H9 (cell line): Measurements from ENCODE around the gene CDC14A. TPM values are rescaled to one million over a fixed set of nuclear protein-coding genes. Genes with fewer than 3 reads are reported as not detected.

ENCODE experiments used
- DNase-seq: peaks from one replicate; pipeline ENCODE4 v3.0.0-alpha.2; 2017
- H2AFZ ChIP-seq: one replicate; pipeline ENCODE4 v1.6.1; 2013; ENCODE audit warnings: mild to moderate bottlenecking, low read length, control low read depth, moderate library complexity
- H2AK5ac ChIP-seq: 2 replicates; pipeline ENCODE4 v1.6.1; 2013; ENCODE audit warnings: low read length, control low read depth, mixed read lengths; ENCODE audit not compliant: insufficient read length
- H2BK120ac ChIP-seq: one replicate; pipeline ENCODE4 v1.6.1; 2013; ENCODE audit warnings: low read depth, mild to moderate bottlenecking, low read length, control low read depth, inconsistent platforms; ENCODE audit not compliant: poor library complexity, severe bottlenecking
- H2BK12ac ChIP-seq: 2 replicates; pipeline ENCODE4 v1.6.1; 2013; ENCODE audit warnings: low read length, control low read depth, mixed read lengths, low read depth; ENCODE audit not compliant: insufficient read length
- H2BK15ac ChIP-seq: 2 replicates; pipeline ENCODE4 v1.6.1; 2013; ENCODE audit warnings: low read depth, low read length, control low read depth
- H2BK20ac ChIP-seq: one replicate; pipeline ENCODE4 v1.6.1; 2013; ENCODE audit warnings: low read depth, mild to moderate bottlenecking, low read length, control low read depth, inconsistent platforms; ENCODE audit not compliant: poor library complexity, severe bottlenecking
- H2BK5ac ChIP-seq: 2 replicates; pipeline ENCODE4 v1.6.1; 2013; ENCODE audit warnings: low read length, control low read depth, mixed read lengths; ENCODE audit not compliant: insufficient read length
- H3K14ac ChIP-seq: 2 replicates; pipeline ENCODE4 v1.6.1; 2013; ENCODE audit warnings: low read length, control low read depth; ENCODE audit not compliant: insufficient read depth
- H3K18ac ChIP-seq: 2 replicates; pipeline ENCODE4 v1.6.1; 2013; ENCODE audit warnings: low read depth, mild to moderate bottlenecking, mixed read lengths, low read length, control low read depth; ENCODE audit not compliant: insufficient read length
- H3K23ac ChIP-seq: 2 replicates; pipeline ENCODE4 v1.6.1; 2013; ENCODE audit warnings: low read length, control low read depth, mixed read lengths, low read depth; ENCODE audit not compliant: insufficient read length
- H3K23me2 ChIP-seq: 2 replicates; pipeline ENCODE4 v1.6.1; 2013; ENCODE audit warnings: low read depth, mild to moderate bottlenecking, mixed read lengths, low read length, control low read depth; ENCODE audit not compliant: insufficient read length, poor library complexity, severe bottlenecking
- H3K27ac ChIP-seq: 2 replicates; pipeline ENCODE4 v1.5.1; 2013; ENCODE audit warnings: low read length, control low read depth, mixed read lengths, low read depth; ENCODE audit not compliant: insufficient read length
- H3K27me3 ChIP-seq: 2 replicates; pipeline ENCODE4 v1.6.1; 2013; ENCODE audit warnings: low read length, control low read depth, inconsistent platforms; ENCODE audit not compliant: insufficient read depth
- H3K4ac ChIP-seq: 2 replicates; pipeline ENCODE4 v1.6.1; 2013; ENCODE audit warnings: low read depth, mild to moderate bottlenecking, control low read depth, inconsistent platforms, low read length, moderate library complexity
- H3K4me1 ChIP-seq: 2 replicates; pipeline ENCODE4 v1.6.1; 2013; ENCODE audit warnings: low read length, control low read depth, inconsistent platforms; ENCODE audit not compliant: insufficient read depth
- H3K4me2 ChIP-seq: 2 replicates; pipeline ENCODE4 v1.6.1; 2013; ENCODE audit warnings: low read length, control low read depth, mixed read lengths; ENCODE audit not compliant: insufficient read length, insufficient read depth
- H3K56ac ChIP-seq: 2 replicates; pipeline ENCODE4 v1.6.1; 2013; ENCODE audit warnings: low read depth, mild to moderate bottlenecking, mixed read lengths, low read length, control low read depth; ENCODE audit not compliant: insufficient read length
- H3K79me1 ChIP-seq: 2 replicates; pipeline ENCODE4 v1.6.1; 2013; ENCODE audit warnings: low read depth, mild to moderate bottlenecking, moderate library complexity, low read length, control low read depth, inconsistent platforms; ENCODE audit not compliant: insufficient read depth, poor library complexity, severe bottlenecking
- H3K79me2 ChIP-seq: 2 replicates; pipeline ENCODE4 v1.6.1; 2013; ENCODE audit warnings: low read length, control low read depth, inconsistent platforms; ENCODE audit not compliant: insufficient read depth
- H3K9ac ChIP-seq: 2 replicates; pipeline ENCODE4 v1.6.1; 2013; ENCODE audit warnings: low read length, control low read depth, mixed read lengths; ENCODE audit not compliant: insufficient read length; ENCODE audit errors: extremely low read depth
- H3K9me3 ChIP-seq: one replicate; pipeline ENCODE4 v1.6.1; 2013; ENCODE audit warnings: low read depth, low read length, inconsistent platforms; ENCODE audit not compliant: control insufficient read depth
- H3T11ph ChIP-seq: one replicate; pipeline ENCODE4 v1.6.1; 2013; ENCODE audit warnings: mild to moderate bottlenecking, low read length, control low read depth, inconsistent platforms
- H4K20me1 ChIP-seq: one replicate; pipeline ENCODE4 v1.6.1; 2013; ENCODE audit not compliant: control insufficient read depth, insufficient read length, insufficient read depth
- H4K5ac ChIP-seq: 2 replicates; pipeline ENCODE4 v1.6.1; 2013; ENCODE audit warnings: low read depth, mild to moderate bottlenecking, mixed read lengths, low read length, control low read depth; ENCODE audit not compliant: insufficient read length
- H4K8ac ChIP-seq: replicated peaks from 2 replicates; pipeline ENCODE4 v1.6.1; 2013; ENCODE audit warnings: low read length, control low read depth, mixed read lengths, low read depth; ENCODE audit not compliant: insufficient read length
- H4K91ac ChIP-seq: 2 replicates; pipeline ENCODE4 v1.6.1; 2013; ENCODE audit warnings: low read depth, mild to moderate bottlenecking, moderate library complexity, mixed read lengths, low read length, control low read depth; ENCODE audit not compliant: insufficient read length
- H3K27ac Mint-ChIP-seq, 3 experiments: 2 replicates in 2 of 3; 3 replicates in 1 of 3; pipeline ENCODE4 v1.8.0; 2020 to 2021; ENCODE audit warnings: mixed read lengths in 3 of 3, mild to moderate bottlenecking in 1 of 3, moderate library complexity in 1 of 3
- H3K27me3 Mint-ChIP-seq: 2 replicates; pipeline ENCODE4 v1.8.0; 2021; ENCODE audit warnings: low read depth, mild to moderate bottlenecking, moderate library complexity, mixed read lengths
- H3K36me3 Mint-ChIP-seq, 3 experiments: 2 replicates in 2 of 3; 3 replicates in 1 of 3; pipeline ENCODE4 v1.8.0; 2020 to 2021; ENCODE audit warnings: low read depth in 3 of 3, mixed read lengths in 3 of 3; ENCODE audit not compliant: insufficient read depth in 1 of 3
- H3K4me1 Mint-ChIP-seq, 2 experiments: 2 replicates each; pipeline ENCODE4 v1.8.0; 2020; ENCODE audit warnings: mixed read lengths in 2 of 2
- H3K4me3 Mint-ChIP-seq, 2 experiments: 2 replicates in 1 of 2; 3 replicates in 1 of 2; pipeline ENCODE4 v1.8.0; 2020 to 2021; ENCODE audit warnings: mild to moderate bottlenecking in 2 of 2, mixed read lengths in 2 of 2, moderate library complexity in 1 of 2
- H3K9me3 Mint-ChIP-seq, 2 experiments: 2 replicates in 1 of 2; 3 replicates in 1 of 2; pipeline ENCODE4 v1.8.0; 2020; ENCODE audit warnings: mild to moderate bottlenecking in 2 of 2, mixed read lengths in 2 of 2, moderate library complexity in 1 of 2
- CTCF ChIP-seq: fragments of 200-600 bp; sonication (generic); conservative IDR thresholded peaks from 3 replicates; pipeline ENCODE4 v1.8.0; 2021; ENCODE audit warnings: antibody characterized with exemption, mild to moderate bottlenecking
- WGBS: extraction: QIAGEN DNeasy Blood & Tissue Kit; methylation state at CpG from one replicate; pipeline ENCODE4 v1.1.7; 2013; ENCODE audit warnings: missing lambda C conversion rate, low lambda C conversion rate, mixed read lengths; ENCODE audit not compliant: insufficient read length; ENCODE audit errors: extremely low coverage; 5-methylcytosine and 5-hydroxymethylcytosine counted together
- total RNA-seq: library from RNA; stranded (reverse); gene quantifications from 2 replicates; pipeline ENCODE4 v1.2.1, GENCODE V29; 2021

Gene CDC14A
- total RNA-seq, 1 experiment from 2014 or later, result 8.9 TPM

GRCh38 chr1:100411019-100411418 lies 58.7 kb downstream of the CDC14A start:
- peaks cover 5 to 16% (median 9%) of the 10 kb centered on the region in 3 experiments; a peak in 6 of 7 replicates for H3K36me3 Mint-ChIP-seq
- no peak overlapping the region for H3K4me2 ChIP-seq

More at GRCh38 chr1:100411019-100411418, 58.7 kb downstream of the CDC14A start:
- Histone ChIP-seq H3K79me2 (no peaks in the 10 kb centered on the region), H3K18ac (no peak overlapping the region), H2BK5ac (no peak overlapping the region), H3K23ac (no peak overlapping the region), H3K4me1 (peaks cover 3% of the 10 kb centered on the region; the same call in 1 of the 2 replicates), H3T11ph (no peak overlapping the region), H2AFZ (no peak overlapping the region), H2BK15ac (no peak overlapping the region), H4K5ac (no peak overlapping the region), H3K23me2 (no peaks in the 10 kb centered on the region), H2AK5ac (no peak overlapping the region), H3K27ac (peak overlapping the region; percentile 20), H3K9ac (no peak overlapping the region), H3K79me1 (no peaks in the 10 kb centered on the region), H3K9me3 (no peaks in the 10 kb centered on the region), H3K4ac (no peak overlapping the region), H4K8ac (no peak overlapping the region), H4K20me1 (no peaks in the 10 kb centered on the region), H2BK20ac (no peak overlapping the region), H3K56ac (no peak overlapping the region), H2BK12ac (no peak overlapping the region), H4K91ac (no peak overlapping the region), H3K14ac (no peak overlapping the region), H3K27me3 (no peaks in the 10 kb centered on the region), H2BK120ac (no peak overlapping the region)
- no CpG with 5 or more reads among the region's 4 CpGs for WGBS
- no peak for TF ChIP-seq CTCF
- no peak overlapping the region for H3K4me3 Mint-ChIP-seq
- H3K27me3 Mint-ChIP-seq, result no peaks in the 10 kb centered on the region
- peaks cover 5 to 8% of the 10 kb centered on the region in 2 experiments; a peak in 4 of 5 replicates for H3K9me3 Mint-ChIP-seq
- no peak for DNase-seq
- H3K27ac Mint-ChIP-seq, result peak overlapping the region; percentile 13 to 82 (median 58); a peak in 5 of 7 replicates
- H3K4me1 Mint-ChIP-seq, result peaks cover 20 to 25% of the 10 kb centered on the region in 2 experiments
